ENCODE results near the gene SDHAF1. TPM values are rescaled to one million over a fixed set of nuclear protein-coding genes. Genes with fewer than 3 reads are reported as not detected.
A peak's percentile ranks its signal among the peaks of the same experiment; 100 is the strongest.
"Not testable (repeated sequence)": the region's sequence is repeated elsewhere in the genome, so short reads cannot be mapped to it uniquely, and the experiment has no call there.

Gene SDHAF1, protein sequence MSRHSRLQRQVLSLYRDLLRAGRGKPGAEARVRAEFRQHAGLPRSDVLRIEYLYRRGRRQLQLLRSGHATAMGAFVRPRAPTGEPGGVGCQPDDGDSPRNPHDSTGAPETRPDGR
- polyA plus RNA-seq (2013, experiment 1 of 2; ENCODE audit: insufficient read length) = 11.2 TPM
- 10.7 TPM for polyA plus RNA-seq (2013, experiment 2 of 2; ENCODE audit: insufficient read length)

- peak; percentile 89 for DNase-seq
Measured at GRCh38 chr19:35995048-35995993, at the start of gene SDHAF1. TSS of gene SDHAF1 (plus strand) at chr19:35995188. CDS start at chr19:35995275, 87 bp downstream.

DNA sequence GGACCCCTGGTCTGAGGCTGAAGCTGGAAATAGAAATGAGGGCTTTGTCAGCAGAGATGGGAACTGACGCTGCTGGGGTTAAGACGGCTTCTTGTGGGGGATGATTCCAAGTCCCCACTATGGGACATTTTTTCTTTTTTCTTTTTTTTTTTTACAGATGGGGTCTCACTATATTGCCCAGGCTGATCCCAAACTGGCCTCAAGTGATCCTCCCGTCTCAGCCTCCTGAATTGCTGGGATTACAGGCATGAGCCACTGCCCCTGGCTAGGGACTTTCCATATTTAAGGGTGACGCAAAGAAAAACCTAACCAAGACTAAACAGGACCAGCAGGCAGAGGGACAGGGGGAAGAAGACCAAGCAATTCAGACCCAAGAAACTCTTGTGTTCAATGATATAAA is 48.8 kb upstream of the SDHAF1 start:
- no peak for DNase-seq

DNA sequence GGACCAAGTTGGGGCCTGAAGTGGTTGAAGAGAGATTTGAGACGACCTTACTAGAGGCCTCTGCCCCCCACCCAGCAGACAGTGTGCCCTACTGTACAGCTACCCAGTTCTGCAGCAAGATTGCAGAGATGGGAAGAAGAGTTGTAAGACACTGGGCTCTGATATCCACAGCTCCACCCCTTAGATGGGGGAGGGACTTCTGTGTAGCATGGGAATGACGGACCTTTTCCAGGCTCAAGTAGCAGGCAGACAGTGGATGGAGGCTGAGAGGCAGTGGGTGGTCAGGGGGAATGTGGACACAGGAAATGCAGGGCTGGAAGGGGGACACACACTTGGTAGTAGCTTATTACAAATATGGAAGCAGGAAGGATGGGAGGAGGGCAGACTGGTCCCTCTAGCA is 45.9 kb upstream of the SDHAF1 start:
- DNase-seq = no peak

DNA sequence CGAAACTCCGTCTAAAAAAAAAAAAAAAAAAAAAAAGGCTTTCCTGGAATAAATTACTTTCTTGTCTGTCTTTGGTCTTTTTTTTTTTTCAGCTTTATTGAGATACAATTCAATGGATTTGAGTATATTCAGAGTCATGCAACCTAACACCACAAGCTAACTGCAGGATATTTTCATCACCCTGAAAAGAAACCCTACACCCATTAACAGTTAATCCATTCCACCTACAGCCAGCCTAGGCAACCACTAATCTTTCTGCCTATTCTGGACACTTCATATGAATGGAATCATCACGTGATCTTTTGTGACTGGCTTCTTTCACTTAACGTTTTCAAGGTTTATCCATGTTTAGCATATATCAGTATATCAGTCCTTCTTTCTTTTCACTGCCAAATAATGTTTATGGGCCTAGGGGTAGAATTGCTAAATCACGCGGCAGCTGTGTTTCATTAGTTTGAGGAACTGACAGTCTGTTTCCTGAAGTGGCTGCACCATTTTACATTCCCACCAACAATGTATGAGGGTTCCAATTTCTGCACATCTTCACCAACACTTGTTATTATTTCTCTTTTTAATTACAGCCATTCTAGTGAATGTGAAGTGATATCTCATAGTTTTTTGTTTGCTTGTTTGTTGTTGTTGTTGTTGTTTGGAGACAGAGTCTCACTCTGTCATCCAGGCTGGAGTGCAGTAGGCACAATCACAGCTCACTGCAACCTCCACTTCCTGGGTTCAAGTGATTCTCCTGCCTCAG is 38.9 kb upstream of the SDHAF1 start:
- no peak for DNase-seq

- not testable (repeated sequence) for DNase-seq
Measured at GRCh38 chr19:35957411-35957810, 37.6 kb upstream of the SDHAF1 start.

DNA sequence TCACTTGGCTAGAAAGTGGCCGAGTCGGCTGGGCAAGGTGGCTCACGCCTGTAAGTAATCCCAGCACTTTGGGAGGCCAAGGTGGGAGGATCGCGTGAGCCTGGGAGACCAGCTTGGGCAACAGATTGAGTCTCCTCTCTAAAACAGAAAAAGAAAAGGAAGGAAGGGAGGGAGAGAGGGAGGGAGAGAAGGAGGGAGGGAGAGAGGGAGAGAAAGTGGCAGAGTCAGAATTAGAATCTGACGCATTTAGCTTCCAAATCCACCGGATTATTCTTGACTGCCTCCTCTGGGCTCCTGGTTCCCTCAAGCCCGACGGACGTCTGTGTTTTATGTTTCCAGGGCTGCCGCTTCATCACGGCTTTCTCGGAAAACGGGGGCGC is 36.3 kb upstream of the SDHAF1 start:
- DNase-seq = no peak

DNA sequence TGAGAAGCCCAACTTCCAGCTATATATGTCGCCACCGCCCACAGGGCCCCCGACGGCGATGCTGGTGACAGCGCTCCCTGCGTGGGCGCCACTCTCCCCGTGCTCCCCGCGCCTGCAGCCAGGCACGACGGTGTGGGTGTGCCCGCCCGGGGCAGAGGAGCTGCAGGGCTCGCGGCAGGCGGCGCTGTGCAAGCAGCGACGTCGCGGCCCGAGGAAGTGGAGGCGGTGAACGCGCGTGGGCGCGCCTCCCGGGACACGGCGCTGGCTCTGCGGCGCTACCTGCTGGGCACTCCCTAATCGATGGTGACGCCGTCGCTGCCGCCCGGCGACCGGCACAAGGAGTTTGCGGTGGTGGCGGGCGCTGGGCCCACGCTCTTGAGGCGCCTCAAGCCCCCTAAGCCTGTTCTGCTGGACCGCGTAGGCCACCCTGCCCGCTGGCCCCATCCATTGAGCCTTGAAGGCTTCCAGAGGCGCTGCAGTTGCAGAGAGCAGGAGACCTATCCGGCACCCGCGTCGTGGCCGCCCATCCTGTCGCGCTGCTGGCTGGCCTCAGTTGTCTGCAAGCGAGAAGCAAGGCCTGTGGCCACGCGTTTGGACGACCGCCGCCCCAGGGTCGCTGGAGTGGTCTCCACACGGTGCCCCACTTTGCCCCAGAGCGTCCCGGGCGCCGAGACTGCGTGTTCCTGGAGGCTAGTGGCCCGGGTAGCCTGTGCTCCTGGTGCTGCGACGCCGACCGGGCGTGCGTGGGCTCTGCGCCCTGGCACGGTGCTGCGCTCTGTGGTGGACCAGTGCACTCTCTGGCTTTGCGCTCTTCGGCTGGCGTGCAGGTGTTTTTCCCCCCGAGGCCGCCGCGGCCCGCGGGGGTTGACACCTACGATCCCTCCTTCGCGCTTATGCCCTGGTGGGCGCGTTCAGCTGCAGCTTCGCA is 35.7 kb upstream of the SDHAF1 start:
- no peak for DNase-seq

- no peak for DNase-seq
Measured at GRCh38 chr19:35959968-35960320, 35.0 kb upstream of the SDHAF1 start.

DNA sequence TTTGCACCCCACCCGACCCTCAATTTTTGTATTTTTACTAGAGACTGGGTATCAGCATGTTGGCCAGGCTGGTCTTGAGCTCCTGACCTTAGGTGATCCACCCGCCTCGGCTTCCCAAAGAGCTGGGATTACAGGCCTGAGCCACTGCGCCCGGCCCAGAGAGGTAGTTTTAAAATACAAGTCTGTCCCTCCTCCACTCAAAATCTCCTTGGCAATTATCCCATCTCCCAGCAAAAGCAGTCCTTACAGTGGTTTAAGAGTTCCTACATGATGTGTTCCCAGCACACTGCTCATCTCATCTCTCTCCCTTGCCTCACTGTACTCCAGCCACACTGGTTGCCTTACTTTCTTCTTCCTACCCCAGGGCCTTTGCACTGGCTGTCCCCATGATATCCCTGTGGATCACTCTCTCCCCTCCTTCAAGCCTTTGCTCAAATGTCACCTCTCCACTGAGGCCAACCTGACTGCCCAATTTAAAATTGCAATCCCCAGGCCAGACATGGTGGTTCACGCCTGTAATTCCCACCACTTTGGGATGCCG is 34.5 kb upstream of the SDHAF1 start:
- DNase-seq = no peak

DNA sequence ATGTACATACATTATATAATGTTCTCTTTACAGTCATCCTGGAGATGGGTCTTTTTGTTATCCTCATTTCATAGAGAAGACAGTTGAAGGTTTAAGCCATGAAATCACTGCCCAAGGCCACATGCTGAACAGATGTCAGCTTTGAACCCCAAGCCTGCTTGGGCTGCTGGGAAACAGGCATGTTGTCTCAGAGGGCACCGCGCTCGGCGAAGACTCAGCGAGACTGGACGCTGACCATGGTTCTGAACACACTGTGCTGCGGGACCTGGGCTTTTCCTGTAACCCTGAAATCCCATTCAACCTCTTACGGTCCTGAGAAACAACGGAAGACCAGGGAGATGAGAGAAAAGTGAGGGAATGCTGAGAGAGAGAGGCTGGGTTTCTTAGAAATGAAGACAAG is 31.5 kb upstream of the SDHAF1 start:
- DNase-seq = peak; percentile 58

- no peak for DNase-seq
Measured at GRCh38 chr19:35966771-35967170, 28.2 kb upstream of the SDHAF1 start.

DNA sequence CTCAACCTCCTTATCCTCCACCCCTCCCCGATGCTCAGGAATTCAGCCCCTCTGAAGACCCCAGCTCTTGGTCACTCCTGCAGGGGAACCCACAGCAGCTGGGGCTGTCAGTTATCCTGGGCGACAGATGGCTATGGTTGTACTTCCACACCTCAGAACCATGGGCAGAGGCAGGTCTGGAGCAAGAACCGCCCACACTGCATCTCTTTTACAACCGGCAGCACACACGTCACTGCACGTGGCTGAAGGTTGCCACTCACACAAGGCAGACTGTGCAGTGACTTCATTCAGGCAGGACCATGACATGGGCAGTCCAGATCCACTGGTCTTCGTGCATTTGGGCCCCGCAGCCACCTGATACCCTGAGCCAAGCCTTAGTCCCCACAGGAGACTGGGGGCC is 21.5 kb upstream of the SDHAF1 start:
- no peak for DNase-seq

DNA sequence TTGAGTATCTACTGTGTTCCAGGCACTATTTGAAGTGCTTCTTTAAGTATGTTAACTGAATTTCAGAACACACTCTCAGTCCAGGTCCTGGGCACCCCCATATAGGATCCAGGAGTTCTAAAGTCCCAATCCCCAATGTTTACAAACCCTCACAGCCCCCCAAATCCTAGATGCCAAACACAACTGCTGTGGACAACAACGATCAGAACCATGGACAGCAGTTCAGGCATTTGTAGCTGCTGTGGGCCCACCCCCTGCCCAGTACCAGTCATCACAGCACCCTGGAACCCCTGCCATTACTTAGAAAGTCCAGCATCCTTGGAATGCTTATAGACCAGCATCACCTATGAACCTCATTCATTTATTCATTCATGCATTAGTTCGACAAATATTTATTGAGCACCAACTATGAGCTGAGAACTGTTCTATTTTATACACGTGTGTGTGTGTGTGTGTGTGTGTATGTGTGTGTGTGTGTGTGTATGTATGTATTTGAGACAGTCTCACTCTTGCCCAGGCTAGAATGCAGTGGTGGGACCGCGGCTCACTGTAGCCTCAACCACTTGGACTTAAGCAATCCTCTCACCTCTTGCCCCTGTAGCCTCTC is 19.3 kb upstream of the SDHAF1 start:
- no peak for DNase-seq

- no peak for DNase-seq
Measured at GRCh38 chr19:35977446-35978222, 17.4 kb upstream of the SDHAF1 start.

- no peak for DNase-seq
Measured at GRCh38 chr19:35978271-35978670, 16.7 kb upstream of the SDHAF1 start.

GRCh38 chr19:35978832-35979365 is 16.1 kb upstream of the SDHAF1 start:
- DNase-seq = no peak

- not testable (repeated sequence) for DNase-seq
Measured at GRCh38 chr19:35980997-35981396, 14.0 kb upstream of the SDHAF1 start.

GRCh38 chr19:35983177-35983576 is 11.8 kb upstream of the SDHAF1 start:
- no peak for DNase-seq

GRCh38 chr19:35986111-35986510 is 8.9 kb upstream of the SDHAF1 start:
- DNase-seq = no peak

All from fibroblast of skin of abdomen (primary cell).